Suppressor macrophage treated with lipopolysaccharide for 1 hour (primary cell): ENCODE measurements around the gene RALGAPA1.
A peak's percentile ranks its signal among the peaks of the same experiment; 100 is the strongest.

ENCODE experiments used
- DNase-seq, 3 donors: peaks; one replicate each; pipeline ENCODE4 v3.0.0-alpha.2; 2020 to 2022

The RALGAPA1 gene

GRCh38 chr14:35533357-35534207 lies 275.5 kb downstream of the RALGAPA1 start, which contains the start of gene INSM2:
INSM2 (plus strand) TSS chr14:35534164; CDS start chr14:35534253, 89 bp downstream.
- peak; percentile 59 to 84 (median 62) for DNase-seq

- DNase-seq: no peak
These were observed 276.2 kb downstream of the RALGAPA1 start for GRCh38 chr14:35532783-35533356.

GRCh38 chr14:35531960-35532747 lies 276.9 kb downstream of the RALGAPA1 start:
- DNase-seq: no peak

DNA sequence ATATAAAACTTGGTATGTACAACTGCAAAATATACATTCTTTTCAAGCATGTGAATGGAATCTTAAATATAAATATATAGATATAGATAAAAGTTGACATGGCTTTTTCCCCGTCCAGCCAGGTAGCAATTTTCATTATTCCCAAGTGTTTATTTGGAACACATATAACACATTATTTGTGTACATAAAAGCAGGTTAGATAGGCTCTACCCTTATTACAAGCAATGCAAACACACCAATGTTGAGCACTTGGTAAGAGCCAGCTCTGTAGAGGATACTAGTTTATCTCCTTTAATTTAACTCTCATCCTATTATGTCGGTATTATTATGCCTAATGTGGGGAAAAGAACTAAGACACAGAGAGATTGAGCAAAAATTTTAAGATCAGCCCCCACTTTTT lies 282.1 kb downstream of the RALGAPA1 start:
- no peak for DNase-seq

DNA sequence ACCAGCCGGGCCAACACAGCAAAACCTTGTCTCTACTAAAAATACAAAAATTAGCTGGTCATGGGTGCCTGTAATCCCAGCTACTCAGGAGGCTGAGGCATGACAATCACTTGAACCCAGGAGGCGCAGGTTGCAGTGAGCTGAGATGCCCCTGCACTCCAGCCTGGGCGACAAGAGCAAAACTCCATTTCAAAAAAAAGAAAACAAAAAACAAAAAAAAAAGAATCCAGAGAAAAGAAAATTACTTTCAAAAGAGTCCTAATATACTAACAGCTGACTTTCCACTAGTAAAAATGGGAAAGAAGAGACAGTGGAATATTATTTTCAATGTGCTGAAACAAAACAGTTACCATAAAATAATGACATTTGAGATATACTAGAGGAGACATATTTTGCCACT lies 283.4 kb downstream of the RALGAPA1 start:
- DNase-seq: no peak

- no peak for DNase-seq
These were observed 289.1 kb downstream of the RALGAPA1 start for GRCh38 chr14:35519986-35520385.

GRCh38 chr14:35515916-35516315 lies 293.2 kb downstream of the RALGAPA1 start:
- no peak for DNase-seq

- no peak for DNase-seq
These were observed 296.3 kb downstream of the RALGAPA1 start for GRCh38 chr14:35512765-35513164.

GRCh38 chr14:35509846-35510245 lies 299.2 kb downstream of the RALGAPA1 start:
- no peak for DNase-seq

DNA sequence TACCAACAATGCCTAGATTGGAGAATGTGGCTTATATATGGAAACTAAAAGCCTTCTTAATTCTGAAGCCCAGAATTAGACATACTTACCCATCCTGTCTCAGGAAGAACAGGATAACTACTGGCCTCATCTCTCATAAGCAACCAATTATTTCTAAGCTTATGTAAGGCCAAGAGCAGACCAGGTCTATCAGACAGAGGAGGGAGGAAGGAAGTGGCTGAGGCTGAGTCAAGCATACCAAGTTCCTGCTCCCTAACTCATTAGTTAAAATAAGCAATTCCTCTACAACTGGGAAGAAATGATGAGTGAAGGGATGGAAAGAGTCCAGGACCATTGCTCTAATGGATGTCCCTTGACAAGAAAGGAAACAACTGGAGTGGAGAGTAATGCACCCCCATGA lies 302.2 kb downstream of the RALGAPA1 start:
- no peak for DNase-seq

DNA sequence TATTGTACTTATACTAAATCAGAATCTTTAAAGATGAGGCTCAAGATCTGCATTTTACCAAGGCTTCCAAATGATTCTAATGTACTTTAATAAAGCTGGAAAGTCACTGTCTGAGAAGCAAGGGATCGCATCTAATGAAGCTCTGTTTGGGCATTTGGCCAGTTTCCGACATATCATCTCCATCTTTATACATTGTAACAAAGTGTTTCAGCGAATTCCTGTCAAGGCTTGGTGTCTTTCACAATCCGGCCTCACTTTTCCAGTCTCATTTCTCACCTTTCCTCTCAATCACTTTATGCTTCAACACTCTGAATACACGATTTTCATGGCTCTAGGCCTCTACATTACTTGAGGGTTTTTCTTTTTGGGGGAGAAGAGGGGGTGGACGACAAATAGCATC lies 302.6 kb downstream of the RALGAPA1 start:
- DNase-seq: no peak

DNA sequence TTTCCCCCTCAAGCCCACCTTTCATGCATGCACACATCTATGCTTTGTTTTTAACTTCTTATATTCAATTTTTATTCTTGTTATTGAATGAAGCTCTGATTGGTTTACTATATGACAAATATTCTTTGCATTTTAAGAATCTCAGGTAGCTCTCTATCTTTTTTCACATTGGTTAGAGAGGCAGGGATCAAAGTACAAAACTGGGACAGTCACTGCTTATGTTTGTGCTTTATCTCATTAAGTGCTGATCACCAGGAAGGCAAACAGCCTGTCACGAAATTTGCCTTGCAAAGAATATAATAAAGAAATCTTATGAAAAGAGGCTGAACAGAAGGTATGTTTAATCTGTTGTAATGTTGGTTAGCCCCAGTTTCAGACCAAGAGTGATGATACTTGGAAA lies 304.8 kb downstream of the RALGAPA1 start:
- DNase-seq: no peak

DNA sequence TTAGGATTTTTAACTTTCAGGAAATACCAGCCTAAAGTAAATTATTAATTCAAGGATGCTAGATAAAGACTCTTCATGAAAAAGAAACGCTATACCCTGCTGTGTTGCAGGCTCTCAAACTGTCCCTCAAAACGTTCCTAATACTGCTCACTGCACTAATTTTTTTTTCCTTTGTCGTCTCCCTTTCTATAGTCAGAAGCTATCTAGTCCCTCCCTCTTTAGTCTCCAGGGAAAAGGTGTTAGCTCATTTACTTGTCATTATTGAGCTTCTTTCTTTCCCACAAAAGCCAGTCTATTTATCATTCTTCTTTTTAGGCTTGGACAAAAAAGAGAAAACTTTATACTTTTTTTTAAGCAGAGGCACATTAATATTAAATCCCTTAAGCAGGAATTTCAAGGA lies 305.4 kb downstream of the RALGAPA1 start:
- DNase-seq: no peak

- no peak for DNase-seq
These were observed 309.9 kb downstream of the RALGAPA1 start for GRCh38 chr14:35499180-35499579.

DNA sequence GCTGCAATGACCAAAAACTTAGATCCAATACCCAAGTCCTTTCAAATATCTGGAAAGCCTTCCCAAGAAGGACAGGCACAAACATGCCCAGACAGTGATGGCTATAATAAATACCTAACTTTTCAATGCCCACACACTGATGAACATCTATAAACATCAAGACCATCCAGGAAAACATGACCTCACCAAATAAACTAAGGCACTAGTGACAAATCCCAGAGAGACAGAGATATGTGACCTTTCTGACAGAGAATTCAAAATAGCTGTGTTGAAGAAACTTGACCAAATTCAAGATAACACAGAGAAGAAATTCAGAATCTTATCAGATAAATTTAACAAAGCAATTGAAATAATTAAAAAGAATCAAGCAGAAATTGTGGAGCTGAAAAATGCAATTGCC lies 313.8 kb downstream of the RALGAPA1 start:
- DNase-seq: no peak

DNA sequence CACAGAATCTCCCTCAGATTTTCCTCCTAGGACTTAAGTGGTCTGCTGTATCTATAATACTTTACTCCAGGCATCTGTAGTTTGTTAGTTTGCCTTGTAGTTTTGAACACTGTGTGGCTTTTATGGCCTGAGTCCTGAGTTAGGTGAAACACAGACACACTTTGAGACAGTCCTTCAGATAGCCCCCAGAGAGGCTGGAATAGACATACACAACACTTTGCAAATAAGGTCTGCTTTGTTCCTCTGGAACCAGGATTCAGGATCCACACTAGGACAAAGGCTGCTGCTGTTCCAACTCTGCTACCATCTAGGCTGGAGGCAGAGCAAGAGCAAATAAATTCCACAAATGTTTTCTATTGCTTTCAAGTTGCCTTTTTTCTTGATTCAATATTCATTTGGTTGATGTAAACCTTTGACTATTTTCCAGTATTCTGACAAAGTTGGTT lies 316.5 kb downstream of the RALGAPA1 start:
- DNase-seq: no peak
